HG03139 (cell line): ENCODE measurements around the gene LPIN1.

ENCODE experiments used
- ATAC-seq: cut with Tn5 transposase; IDR thresholded peaks from one replicate; pipeline ENCODE4 v1.9.1; 2021; ENCODE audit not compliant: unreplicated experiment

LPIN1 gene

DNA sequence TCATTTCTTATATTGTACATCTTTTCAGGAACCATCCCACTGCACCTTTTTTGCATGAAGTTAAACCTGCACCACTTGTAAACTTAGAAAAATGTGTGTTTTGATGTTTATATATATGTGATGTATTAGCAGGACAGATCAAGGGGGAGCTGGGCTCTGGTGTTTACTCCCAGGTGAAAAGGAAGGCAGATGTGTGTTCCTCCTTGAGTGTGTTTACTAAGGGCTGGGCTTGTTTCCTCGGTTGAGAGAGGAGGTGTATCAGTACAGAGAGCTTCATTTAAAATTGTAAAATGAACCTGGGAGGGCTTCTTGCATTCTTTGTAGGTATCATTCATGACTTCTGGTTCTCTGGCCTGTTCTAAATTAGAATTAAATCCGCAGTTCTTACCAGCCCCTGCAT, 14.8 kb downstream of the LPIN1 start:
- ATAC-seq = no peak

DNA sequence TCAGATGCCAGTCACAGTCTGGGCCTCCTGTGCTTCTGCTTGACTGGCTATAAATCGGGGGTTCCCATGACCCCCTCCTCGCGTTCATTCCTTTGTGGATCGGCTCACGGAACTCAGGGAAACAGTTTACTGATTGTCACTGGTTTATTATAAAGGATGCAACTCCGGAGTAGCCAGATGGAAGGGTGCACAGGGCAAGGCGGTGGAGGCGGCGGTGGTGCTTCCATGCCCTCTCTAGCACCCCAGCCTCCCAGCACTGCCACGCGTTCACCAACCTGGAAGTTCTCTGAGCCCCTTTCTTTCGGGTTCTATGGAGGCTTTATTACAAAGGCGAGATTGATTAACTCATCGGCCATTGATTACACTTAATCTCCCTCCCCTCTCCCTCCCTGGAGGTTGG, 15.6 kb downstream of the LPIN1 start:
- ATAC-seq = no peak

DNA sequence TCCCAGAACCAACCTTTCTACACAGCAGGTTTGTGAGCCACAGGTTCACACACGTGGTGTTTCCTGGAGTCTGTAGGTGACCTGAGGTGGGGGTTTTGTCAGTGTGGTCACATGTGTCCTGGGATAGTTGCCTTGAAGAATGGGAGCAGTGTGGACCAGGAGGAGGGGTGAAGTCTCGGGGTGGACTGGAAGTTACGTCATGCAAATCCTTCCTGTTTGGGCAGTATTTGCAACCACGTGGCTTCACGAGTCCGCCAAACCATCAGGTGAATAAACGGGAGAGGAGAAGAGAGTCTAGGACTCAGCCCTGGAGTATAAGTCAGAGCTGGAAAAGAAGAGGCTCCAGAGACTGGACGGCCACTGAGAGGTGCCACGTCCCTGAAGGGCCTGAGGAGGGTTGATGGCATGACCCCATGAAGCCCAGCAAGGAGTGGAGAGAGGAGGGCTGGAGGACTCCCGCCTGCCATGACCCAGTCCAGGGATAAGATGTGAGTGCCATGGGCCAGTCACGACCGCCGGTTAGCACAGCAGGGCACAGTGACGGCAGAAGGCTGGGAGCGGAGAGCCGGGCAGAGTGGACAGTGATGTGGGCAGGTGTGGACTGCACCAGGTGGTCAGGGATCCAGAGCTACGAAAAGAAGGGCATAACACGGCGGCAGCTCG, 16.5 kb downstream of the LPIN1 start:
- ATAC-seq = no peak

DNA sequence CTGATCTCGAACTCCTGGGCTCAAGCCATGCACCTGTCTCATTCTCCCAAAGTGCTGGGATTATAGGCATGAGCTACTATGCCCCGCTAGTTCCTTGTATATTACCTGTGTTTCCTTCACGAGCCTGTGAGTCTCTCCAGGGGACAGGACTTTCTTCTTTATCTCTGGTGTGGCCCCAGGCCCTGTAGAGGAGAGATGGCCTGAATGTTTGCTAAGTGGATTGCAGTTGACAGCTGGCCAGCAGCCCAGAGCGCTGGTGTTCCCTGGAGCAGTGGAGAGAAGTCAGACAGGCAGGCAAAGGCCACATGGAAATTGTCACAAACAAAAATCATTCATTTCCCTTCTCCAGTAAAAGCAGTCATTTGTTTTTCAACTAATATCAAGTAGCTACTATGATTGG, 17.9 kb downstream of the LPIN1 start:
- ATAC-seq = no peak

DNA sequence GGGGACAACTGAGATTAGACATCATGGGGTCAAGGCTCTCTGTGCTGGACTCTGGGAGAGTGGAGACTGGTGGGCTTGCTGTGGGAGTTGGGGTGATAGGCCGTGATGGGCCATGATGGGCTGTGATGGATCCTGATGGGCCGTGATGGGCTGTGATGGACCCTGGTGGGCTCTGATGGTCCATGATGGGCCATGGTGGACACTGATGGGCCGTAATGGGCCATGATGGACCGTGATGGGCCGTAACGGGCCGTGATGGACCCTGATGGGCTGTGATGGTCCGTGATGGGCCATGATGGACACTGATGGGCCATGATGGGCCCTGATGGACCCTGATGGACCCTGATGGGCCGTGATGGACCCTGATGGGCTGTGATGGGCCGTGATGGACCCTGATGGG, 18.5 kb downstream of the LPIN1 start:
- ATAC-seq = no peak

DNA sequence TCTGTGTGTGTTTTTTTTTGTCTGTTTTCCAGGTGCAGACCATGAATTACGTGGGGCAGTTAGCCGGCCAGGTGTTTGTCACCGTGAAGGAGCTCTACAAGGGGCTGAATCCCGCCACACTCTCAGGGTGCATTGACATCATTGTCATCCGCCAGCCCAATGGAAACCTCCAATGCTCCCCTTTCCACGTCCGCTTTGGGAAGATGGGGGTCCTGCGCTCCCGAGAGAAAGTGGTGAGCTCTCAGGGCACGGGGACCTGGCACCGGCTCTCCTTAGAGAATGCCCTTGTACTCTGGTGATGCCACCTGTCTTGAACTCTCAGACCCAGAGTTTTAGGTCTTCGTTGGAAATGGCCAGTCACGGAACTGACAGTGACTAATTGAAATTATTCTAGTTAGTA, 19.1 kb downstream of the LPIN1 start:
- ATAC-seq = no peak

DNA sequence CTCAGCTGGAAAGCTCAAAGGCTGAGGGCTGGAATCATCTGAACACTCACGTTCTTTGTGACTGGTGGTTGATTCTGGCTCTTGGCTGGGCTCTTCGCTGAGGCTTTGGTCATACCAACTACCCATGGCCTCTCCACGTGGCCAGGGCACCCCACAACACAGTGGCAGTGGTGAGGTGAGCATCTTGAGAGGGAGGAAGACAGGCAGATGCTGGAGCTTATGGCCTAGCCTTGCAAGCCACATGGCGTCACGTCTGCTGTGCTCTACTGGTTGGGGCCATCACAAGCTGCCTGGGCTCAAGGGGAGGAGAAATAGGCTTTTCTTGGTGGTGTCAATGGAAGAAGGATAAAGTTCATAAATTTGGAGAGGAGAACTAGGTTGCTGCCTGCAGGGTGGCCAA, 19.6 kb downstream of the LPIN1 start:
- ATAC-seq = no peak

DNA sequence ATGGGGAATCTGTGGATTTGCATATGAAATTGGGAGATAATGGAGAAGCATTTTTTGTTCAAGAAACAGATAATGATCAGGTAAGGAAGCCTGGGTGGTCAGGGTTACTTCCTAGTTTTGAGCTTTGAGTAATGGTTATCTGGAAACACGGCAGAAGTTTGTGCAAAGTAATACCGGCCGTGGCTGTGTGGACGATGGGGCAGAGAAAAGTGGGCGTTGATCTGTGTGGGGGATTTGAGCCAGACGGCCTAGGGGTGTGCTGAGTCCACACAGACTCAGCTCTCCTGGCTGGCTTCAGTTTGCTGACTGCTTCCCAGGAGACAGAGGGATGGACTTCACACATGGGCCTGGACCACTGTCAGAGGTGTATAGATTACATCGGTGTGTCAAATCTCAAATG, 21.3 kb downstream of the LPIN1 start:
- ATAC-seq = no peak

DNA sequence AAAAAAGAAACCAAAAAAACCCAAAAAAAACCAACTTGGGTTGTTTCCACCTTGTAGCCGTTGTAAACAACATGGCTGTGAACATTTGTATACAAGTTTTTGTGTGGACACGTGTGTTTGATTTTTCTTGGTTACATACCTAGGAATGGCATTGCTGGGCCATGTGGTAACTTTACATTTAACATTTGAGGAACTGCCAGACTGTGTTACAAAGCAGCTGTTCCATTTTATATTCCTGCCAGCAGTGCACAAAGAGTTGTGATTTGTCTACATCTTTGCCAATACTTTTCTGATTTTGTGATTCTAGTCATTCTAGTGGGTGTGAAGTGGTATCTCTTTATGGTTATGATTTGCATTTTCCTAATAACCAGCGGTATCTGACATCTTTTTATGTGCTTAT, 22.5 kb downstream of the LPIN1 start:
- no peak for ATAC-seq

DNA sequence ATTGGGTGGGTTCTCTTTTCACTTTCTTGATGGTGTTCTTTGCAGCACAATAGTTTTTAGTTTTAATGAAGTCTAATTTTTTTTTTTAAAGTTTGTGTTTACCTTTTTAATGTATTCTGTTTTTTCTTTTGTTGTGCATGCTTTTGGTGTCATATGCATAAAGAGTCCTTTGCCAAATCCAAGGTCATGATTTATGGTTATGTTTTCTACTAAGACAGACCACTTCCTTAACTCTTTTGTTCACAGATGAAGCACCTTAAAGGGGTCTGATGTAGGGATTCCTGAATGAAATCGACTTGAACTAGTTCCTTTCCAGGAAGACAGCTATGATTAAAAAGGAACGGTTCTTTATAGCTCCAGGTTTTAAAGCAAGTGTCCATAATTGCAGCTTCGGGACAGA, 23.1 kb downstream of the LPIN1 start:
- no peak for ATAC-seq

DNA sequence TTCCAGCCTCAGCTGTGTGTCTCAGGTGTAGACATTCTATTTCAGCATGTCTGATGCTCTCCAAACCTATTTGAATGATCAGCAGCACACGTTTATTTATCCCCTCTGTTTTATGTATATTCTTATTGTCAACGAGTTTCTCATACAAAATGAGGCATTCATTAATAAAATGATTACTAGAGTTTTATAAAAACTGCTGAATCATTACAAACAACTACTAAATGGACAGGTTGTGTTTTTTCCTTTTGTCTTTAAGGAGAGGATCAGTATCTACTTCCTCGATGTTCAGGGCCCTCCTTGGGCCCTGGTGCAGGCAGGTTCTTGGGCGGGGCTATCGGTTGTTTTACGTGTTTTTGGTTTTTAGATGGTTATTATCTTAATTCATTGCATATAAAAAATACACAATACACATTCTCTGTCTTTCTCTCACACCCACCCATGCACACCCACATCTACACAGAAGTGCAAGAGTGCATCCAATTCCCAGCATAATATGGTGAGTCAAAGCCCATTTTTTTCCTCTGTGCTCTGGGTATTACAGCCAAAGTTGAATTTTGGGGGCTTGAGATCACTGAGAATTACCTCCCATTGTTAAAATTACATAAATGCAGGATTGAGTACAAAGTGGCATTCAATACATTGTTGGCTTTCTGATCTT, 24.2 kb downstream of the LPIN1 start:
- no peak for ATAC-seq

DNA sequence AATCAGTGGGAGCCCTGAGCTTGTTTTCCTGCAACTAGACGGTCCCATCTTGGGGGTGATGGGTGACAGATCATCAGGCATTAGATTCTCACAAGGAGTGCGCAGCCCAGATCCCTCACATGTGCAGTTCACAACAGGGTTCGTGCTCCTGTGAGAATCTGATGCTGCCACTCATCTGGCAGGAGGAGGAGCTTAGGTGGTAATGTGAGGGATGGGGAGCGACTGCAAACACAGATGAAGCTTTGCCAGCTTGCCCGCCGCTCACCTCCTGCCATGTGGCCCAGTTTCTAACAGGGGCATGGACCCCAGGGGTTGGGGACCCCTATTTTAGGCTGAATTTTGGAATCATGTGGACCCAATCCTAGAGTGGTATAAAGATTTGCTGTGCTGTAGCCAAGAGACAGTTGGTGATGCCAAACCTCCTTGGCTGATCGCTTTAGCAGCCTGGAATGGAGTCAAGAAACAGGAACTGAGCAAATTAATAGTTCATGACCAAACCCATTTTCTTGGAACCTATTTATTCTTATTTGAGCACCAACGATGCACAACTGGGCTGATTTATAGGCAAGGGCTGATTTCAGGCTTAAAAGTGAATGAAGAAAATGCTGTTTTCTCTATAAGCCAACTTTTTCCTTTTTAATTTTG, 25.7 kb downstream of the LPIN1 start:
- ATAC-seq = no peak

DNA sequence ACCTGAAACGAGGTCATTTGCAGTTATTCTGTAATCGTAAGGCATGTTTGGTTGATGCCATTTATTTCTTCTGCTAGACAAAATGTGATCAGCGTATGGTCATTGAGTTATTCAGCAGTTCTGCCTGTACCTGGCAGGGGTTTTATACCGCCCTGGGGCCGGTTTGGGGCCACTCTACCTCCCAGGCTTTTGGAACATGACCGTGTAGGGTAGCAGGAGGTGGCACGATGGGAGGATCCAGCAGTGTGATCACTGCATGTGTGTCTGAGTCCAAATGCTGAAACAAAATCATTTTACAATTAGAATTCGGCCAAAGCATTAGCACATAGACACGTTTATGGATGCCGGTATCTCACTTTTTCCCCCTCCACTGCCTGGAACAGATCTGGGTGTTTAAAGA, 26.7 kb downstream of the LPIN1 start:
- ATAC-seq = no peak

DNA sequence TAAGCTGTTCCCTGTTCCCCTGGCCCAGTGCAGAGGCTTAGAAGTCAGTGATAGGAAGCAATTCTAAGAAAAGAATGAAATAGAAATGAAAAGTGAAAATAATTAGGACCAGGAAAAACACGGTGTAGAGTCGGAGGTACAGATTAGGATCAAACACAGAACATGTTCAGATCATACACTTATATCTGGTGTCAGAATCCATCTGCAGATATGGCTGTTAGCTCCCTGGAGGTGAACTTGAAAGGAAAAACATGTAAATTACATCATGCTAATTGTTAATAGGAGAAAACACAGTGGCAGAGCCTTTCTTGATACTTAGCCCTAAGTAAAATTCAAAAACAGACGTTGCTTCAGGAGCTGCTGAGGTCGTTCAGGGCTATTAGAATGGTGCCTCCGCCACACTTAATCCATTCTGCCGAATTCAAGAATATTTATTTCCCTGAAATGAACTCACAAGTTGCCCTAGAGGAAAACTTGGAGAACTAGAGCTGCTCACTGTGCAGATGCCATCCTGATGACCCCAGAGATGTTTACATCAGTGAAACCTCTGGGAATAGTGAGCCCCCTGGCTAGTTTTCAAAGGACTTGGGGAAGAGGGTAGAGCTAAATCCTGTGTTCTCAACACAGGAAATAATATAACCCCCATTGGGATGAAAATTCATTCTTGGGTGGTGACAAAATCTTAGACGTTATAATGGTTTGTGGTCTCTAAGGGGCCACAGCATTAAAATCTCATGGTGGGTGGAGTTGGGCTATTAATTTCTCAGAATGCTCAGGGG, 27.5 kb downstream of the LPIN1 start:
- no peak for ATAC-seq

DNA sequence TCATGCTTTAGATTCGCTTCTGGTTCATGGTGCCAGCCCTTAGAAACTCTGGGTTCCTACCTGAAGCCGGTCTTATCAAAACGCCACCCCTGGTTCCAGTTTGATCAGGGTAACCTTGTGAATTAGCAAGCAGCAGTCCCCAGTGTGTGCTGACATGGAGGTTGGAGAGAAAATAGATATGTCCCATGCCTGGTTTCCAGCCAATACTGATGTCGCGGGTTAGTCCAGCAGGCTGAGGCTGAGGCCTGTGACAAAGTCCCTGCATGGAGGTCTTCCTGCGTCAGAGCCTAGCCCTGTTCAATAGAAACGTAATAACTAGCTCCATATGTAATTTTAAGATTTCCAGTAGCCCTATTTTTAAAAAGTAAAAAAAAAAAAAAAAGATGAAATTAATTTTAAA, 28.2 kb downstream of the LPIN1 start:
- no peak for ATAC-seq

DNA sequence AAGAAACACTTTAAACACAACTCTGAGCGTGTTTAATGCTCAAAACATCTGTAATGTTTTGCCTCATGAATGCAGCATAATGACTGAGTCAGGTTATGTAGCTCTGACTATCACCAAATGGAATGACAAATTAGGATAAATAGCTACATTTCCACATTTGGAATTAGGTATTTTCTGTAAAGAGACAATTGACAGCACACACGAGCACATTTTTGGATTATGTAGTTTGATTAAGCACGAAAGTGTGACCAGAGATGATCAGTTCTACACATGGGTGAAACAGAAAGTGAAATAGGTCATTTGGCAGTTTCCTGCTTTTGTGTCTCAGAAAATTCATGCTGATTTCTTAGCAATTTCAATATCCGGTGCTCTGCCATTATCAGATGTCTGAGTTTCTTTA, 29.0 kb downstream of the LPIN1 start:
- ATAC-seq = peak; percentile 76

DNA sequence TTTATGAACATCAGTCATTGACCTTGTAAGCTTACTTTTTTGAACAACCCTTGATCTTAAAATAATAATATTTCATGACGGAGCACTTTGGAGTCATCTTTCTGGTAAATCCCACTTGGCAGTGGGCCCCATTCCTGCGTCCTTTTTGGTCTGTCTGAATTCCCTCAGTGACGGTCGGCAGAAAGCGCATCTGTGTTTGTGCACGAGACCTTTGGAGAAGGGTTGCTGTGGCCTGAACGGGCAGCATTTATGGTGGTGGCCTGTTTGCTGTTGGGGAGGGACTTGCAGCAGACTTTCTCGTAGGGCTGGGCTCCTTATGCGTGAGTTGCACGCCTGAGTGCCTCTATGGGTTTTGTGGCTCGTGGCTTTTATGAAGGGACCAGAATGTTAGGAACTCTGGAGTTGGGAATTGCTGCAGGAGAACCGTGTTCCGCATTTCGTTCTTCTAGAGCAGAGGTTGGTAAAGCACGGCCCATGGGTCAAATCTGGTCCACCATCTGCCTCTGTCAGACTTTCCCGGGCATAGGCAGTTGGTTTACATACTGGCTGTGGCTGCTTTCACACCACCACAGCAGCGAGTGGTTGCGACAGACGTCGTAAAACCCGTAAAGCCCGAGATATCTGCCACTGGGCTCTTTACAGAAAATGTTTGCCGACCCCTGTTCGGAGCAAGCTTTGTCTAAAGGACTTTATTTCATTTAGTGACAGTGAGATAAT, 30.8 kb downstream of the LPIN1 start:
- no peak for ATAC-seq

DNA sequence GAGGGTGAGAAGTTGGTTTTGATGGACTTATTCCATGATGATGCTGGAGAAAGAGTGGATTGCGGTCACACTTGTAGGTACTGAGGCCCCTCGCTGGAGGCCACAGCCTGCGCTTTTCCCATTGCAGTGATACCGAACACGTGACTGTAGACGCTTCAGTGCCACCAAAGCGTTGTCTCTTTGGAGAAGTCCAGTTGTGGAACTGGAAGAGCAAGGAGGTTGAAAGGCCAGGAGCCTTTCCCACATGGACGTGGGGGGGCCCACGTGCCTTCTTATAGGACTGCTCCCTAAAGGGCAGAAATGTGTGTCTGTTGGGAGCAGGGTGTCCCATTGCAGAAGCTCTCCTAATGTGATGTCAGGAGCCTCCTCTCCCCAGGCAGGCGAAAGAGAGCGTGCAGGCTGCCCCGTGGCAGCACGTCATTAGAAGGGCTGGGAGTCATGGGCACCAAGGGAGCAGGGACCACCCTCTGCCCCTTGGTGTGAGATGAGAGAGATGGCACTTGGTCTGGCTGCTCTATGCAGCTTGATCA, 31.5 kb downstream of the LPIN1 start:
- no peak for ATAC-seq

DNA sequence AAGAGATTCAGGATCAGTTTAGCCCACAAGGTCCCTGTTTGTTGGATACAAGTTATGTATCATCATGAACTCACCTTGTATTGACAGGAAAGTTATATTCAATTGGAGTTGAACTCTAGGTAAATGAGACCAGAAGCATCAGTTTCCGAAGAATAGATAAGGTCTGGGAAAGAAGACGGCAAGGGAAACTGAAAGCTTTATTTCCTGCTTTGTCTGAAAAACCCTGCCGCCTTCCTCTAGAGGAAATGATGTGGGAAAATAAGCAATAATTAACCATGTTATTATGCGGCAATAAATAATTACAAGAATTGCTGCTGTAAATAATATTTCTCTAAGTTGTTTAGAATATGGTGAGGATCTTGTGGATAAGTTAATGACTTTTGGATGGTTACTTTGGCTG, 32.0 kb downstream of the LPIN1 start:
- no peak for ATAC-seq

DNA sequence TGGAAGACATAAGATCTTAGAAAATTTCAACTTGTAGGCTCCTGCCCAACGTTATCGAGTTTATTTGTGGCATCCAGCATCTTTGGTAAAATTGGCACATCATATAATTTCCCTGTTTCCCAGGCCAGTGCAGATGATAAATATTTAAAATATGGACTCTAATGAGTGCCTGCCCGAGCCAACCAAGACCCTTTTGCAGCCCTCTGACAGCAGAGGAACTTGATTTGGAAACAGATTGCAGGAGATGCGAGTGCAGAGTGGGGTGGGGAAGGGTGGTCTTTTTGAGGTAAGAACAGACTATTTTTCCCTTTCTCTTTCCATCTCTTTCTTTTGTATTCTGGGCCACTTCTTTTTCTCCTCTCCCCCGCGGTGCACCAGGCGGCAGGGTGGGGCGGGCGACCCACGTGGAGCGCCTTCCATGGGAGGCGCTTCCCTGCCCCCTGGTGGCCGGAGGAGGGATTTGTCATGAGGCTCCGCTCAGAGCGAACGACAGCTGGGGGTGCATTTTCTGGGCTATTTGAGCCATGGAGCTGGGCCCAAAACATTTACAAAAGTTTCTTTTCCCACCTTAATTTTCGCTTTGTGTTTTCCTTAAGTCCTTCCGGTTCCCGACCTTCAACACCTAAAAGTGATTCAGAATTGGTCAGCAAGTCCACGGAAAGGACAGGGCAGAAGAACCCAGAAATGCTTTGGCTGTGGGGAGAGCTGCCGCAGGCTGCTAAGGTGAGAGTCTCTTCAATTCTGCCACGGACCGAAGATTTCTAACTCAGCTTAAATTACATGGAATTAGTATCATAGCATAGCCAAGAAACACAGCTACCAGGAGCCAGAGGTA, 32.7 kb downstream of the LPIN1 start:
- peak; percentile 83 for ATAC-seq
